Central memory CD4-positive, alpha-beta T cell (primary cell): ENCODE measurements around the gene DOK1.

ENCODE experiments used
- DNase-seq: peaks from one replicate; pipeline ENCODE4 v3.0.0; 2022

DOK1 gene

GRCh38 chr2:74603282-74604000 lies 48.9 kb downstream of the DOK1 start:
- no peak for DNase-seq

DNA sequence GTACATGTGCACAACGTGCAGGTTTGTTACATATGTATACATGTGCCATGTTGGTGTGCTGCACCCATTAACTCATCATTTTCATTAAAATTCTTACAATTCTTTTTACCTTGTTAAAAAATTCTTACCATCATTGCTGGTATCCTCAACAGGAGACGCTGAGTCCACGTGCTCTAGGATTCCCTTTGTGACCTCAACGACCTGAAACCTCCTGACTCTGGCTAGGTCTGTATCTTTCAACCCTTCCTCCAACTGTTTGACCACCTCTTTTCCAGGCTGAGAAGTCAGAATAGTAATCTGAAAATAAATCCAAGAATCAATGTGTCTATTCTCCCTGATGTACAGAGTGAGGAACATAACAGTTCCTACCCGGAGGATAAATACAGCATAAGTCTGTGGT lies 52.4 kb downstream of the DOK1 start:
- no peak for DNase-seq
